Thyroid gland (tissue), 4 donors: ENCODE results near the gene NENF.

Source experiments
- POLR2A ChIP-seq, 2 donors: fragments of 450-650 bp; IDR thresholded peaks; one replicate each; pipeline ENCODE4 v1.6.1; 2017; ENCODE audit warnings: antibody characterized with exemption in 2 of 2, mild to moderate bottlenecking in 2 of 2, moderate library complexity in 1 of 2
- TF ChIP-seq, protein P1 (sequence below), 6 experiments: fragments of 200-600 bp in 3 of 6; fragments of 450-650 bp in 3 of 6; sonication (generic) in 3 of 6; IDR thresholded peaks; one replicate each; pipeline ENCODE4 v1.5.1; 2016 to 2019; ENCODE audit warnings: antibody characterized with exemption in 6 of 6, mild to moderate bottlenecking in 2 of 6, inconsistent platforms in 1 of 6, moderate library complexity in 1 of 6

DNA sequence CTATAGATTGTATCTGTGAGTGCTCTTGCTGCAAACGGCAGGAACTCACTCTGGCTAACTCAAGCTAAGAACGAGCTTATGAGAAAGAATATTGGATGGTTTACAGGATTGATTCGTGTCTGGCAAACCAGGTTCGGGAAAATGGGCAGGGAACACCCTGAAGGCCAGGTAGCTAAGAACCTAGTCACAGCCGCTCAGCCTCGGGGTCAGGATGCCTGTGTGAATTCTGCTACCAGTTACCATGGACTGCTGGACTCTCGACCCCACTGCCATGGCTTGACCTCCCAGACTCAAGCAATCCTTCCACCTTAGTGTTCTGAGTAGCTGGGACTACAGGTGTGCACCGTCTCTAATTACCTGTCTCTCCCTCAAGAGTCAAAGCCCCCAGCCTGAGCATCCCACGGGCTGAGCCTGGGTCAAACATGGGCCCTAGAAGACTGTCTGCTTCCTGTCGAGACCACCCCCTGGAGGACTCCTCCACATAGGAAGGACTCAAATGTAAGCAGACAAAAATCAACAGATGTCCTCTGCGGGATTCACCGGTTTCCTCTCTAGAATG, 45.8 kb downstream of the NENF start:
- TF ChIP-seq, protein P1, sequence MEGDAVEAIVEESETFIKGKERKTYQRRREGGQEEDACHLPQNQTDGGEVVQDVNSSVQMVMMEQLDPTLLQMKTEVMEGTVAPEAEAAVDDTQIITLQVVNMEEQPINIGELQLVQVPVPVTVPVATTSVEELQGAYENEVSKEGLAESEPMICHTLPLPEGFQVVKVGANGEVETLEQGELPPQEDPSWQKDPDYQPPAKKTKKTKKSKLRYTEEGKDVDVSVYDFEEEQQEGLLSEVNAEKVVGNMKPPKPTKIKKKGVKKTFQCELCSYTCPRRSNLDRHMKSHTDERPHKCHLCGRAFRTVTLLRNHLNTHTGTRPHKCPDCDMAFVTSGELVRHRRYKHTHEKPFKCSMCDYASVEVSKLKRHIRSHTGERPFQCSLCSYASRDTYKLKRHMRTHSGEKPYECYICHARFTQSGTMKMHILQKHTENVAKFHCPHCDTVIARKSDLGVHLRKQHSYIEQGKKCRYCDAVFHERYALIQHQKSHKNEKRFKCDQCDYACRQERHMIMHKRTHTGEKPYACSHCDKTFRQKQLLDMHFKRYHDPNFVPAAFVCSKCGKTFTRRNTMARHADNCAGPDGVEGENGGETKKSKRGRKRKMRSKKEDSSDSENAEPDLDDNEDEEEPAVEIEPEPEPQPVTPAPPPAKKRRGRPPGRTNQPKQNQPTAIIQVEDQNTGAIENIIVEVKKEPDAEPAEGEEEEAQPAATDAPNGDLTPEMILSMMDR (IDR thresholded peaks at IDR 0.05) = no peak
- no peak for TF ChIP-seq POLR2A (IDR thresholded peaks at IDR 0.05)
